ENCODE data around the gene LRRC32.

LRRC32 gene

GRCh38 chr11:76677458-76677765 lies 6.9 kb upstream of the LRRC32 start:
- Histone ChIP-seq H3K36me3 (ENCODE audit: insufficient read depth, low read length) (no peaks in the 10 kb centered on the region), H3K9ac (ENCODE audit: low read depth, low read length) (no peak overlapping the region), H3K9me3 (ENCODE audit: control insufficient read depth, insufficient read depth, low read length) (no peaks in the 10 kb centered on the region), H3K4me1 (ENCODE audit: insufficient read depth, low read length) (no peaks in the 10 kb centered on the region; the same call in 1 of the 2 replicates)

GRCh38 chr11:76676636-76677457 lies 6.3 kb upstream of the LRRC32 start:
- H3K36me3 ChIP-seq (ENCODE audit: insufficient read depth, low read length): no peaks in the 10 kb centered on the region
- no peaks in the 10 kb centered on the region; the same call in 1 of the 2 replicates for H3K4me1 ChIP-seq (ENCODE audit: insufficient read depth, low read length)
- H3K9ac ChIP-seq (ENCODE audit: low read depth, low read length): no peak overlapping the region
- H3K9me3 ChIP-seq (ENCODE audit: control insufficient read depth, insufficient read depth, low read length): no peaks in the 10 kb centered on the region

GRCh38 chr11:76674517-76675400 lies 4.2 kb upstream of the LRRC32 start:
- no peaks in the 10 kb centered on the region for H3K36me3 ChIP-seq (ENCODE audit: insufficient read depth, low read length)
- H3K9ac ChIP-seq (ENCODE audit: low read depth, low read length): no peak overlapping the region
- H3K4me1 ChIP-seq (ENCODE audit: insufficient read depth, low read length): no peaks in the 10 kb centered on the region; the same call in 1 of the 2 replicates
- H3K9me3 ChIP-seq (ENCODE audit: control insufficient read depth, insufficient read depth, low read length): no peaks in the 10 kb centered on the region

- H3K36me3 ChIP-seq (ENCODE audit: insufficient read depth, low read length): no peaks in the 10 kb centered on the region
- no peaks in the 10 kb centered on the region for H3K9me3 ChIP-seq (ENCODE audit: control insufficient read depth, insufficient read depth, low read length)
- H3K4me1 ChIP-seq (ENCODE audit: insufficient read depth, low read length): no peaks in the 10 kb centered on the region; the same call in 1 of the 2 replicates
- no peak overlapping the region for H3K9ac ChIP-seq (ENCODE audit: low read depth, low read length)
These were observed 2.9 kb upstream of the LRRC32 start for GRCh38 chr11:76673176-76674142.

GRCh38 chr11:76672431-76673175 lies 2.1 kb upstream of the LRRC32 start:
- no peaks in the 10 kb centered on the region for H3K9me3 ChIP-seq (ENCODE audit: control insufficient read depth, insufficient read depth, low read length)
- no peak overlapping the region for H3K9ac ChIP-seq (ENCODE audit: low read depth, low read length)
- H3K4me1 ChIP-seq (ENCODE audit: insufficient read depth, low read length): no peaks in the 10 kb centered on the region; the same call in none of the 2 replicates

GRCh38 chr11:76671626-76672309 lies 1.2 kb upstream of the LRRC32 start:
- peaks cover 2% of the 10 kb centered on the region for H3K4me1 ChIP-seq (ENCODE audit: insufficient read depth, low read length)
- no peaks in the 10 kb centered on the region for H3K36me3 ChIP-seq (ENCODE audit: insufficient read depth, low read length)
- no peaks in the 10 kb centered on the region for H3K9me3 ChIP-seq (ENCODE audit: control insufficient read depth, insufficient read depth, low read length)
- H3K9ac ChIP-seq (ENCODE audit: low read depth, low read length): no peak overlapping the region

More at GRCh38 chr11:76672431-76673175, 2.1 kb upstream of the LRRC32 start:
- no peaks in the 10 kb centered on the region for H3K36me3 ChIP-seq (ENCODE audit: insufficient read depth, low read length)

GRCh38 chr11:76671237-76671592 lies 668 bp upstream of the LRRC32 start:
- no peaks in the 10 kb centered on the region for H3K9me3 ChIP-seq (ENCODE audit: control insufficient read depth, insufficient read depth, low read length)
- H3K9ac ChIP-seq (ENCODE audit: low read depth, low read length): peak overlapping the region; percentile 66; the same call in 1 of the 2 replicates
- H3K4me1 ChIP-seq (ENCODE audit: insufficient read depth, low read length): peaks cover 5% of the 10 kb centered on the region
- no peaks in the 10 kb centered on the region for H3K36me3 ChIP-seq (ENCODE audit: insufficient read depth, low read length)

GRCh38 chr11:76669901-76670484 lies 554 bp downstream of the LRRC32 start:
- Histone ChIP-seq H3K36me3 (ENCODE audit: insufficient read depth, low read length) (no peaks in the 10 kb centered on the region), H3K9ac (ENCODE audit: low read depth, low read length) (peak overlapping the region; percentile 66; the same call in 1 of the 2 replicates), H3K4me1 (ENCODE audit: insufficient read depth, low read length) (peaks cover 5% of the 10 kb centered on the region), H3K9me3 (ENCODE audit: control insufficient read depth, insufficient read depth, low read length) (no peaks in the 10 kb centered on the region)

- no peak overlapping the region for H3K9ac ChIP-seq (ENCODE audit: low read depth, low read length)
- H3K9me3 ChIP-seq (ENCODE audit: control insufficient read depth, insufficient read depth, low read length): no peaks in the 10 kb centered on the region
- H3K36me3 ChIP-seq (ENCODE audit: insufficient read depth, low read length): no peaks in the 10 kb centered on the region
- H3K4me1 ChIP-seq (ENCODE audit: insufficient read depth, low read length): peaks cover 5% of the 10 kb centered on the region
These were observed 2.0 kb downstream of the LRRC32 start for GRCh38 chr11:76668362-76669155.

GRCh38 chr11:76667856-76668255 lies 2.7 kb downstream of the LRRC32 start:
- Histone ChIP-seq H3K36me3 (ENCODE audit: insufficient read depth, low read length) (no peaks in the 10 kb centered on the region), H3K9me3 (ENCODE audit: control insufficient read depth, insufficient read depth, low read length) (no peaks in the 10 kb centered on the region), H3K9ac (ENCODE audit: low read depth, low read length) (no peak overlapping the region), H3K4me1 (ENCODE audit: insufficient read depth, low read length) (peaks cover 5% of the 10 kb centered on the region)

- Histone ChIP-seq H3K9me3 (ENCODE audit: control insufficient read depth, insufficient read depth, low read length) (no peaks in the 10 kb centered on the region), H3K9ac (ENCODE audit: low read depth, low read length) (no peak overlapping the region), H3K4me1 (ENCODE audit: insufficient read depth, low read length) (peaks cover 5% of the 10 kb centered on the region), H3K36me3 (ENCODE audit: insufficient read depth, low read length) (no peaks in the 10 kb centered on the region)
These were observed 3.2 kb downstream of the LRRC32 start for GRCh38 chr11:76667271-76667818.

GRCh38 chr11:76666830-76667229 lies 3.7 kb downstream of the LRRC32 start:
- Histone ChIP-seq H3K9me3 (ENCODE audit: control insufficient read depth, insufficient read depth, low read length) (no peaks in the 10 kb centered on the region), H3K36me3 (ENCODE audit: insufficient read depth, low read length) (no peaks in the 10 kb centered on the region), H3K4me1 (ENCODE audit: insufficient read depth, low read length) (peaks cover 5% of the 10 kb centered on the region), H3K9ac (ENCODE audit: low read depth, low read length) (no peak overlapping the region)

Data from ES-I3 (cell line).